Hindlimb muscle (tissue), 1 donor: ENCODE results near the gene ZNF595. TPM values are rescaled to one million over a fixed set of nuclear protein-coding genes. Genes with fewer than 3 reads are reported as not detected.
A peak's percentile ranks its signal among the peaks of the same experiment; 100 is the strongest.
"Not testable (repeated sequence)": the region's sequence is repeated elsewhere in the genome, so short reads cannot be mapped to it uniquely, and the experiment has no call there.

Experiments used
- DNase-seq: peaks from one replicate; pipeline ENCODE4 v3.0.0-alpha.2; 2013
- polyA plus RNA-seq: library from polyadenylated mRNA; unstranded; fragments of 120-200 nt; gene quantifications from one replicate; pipeline ENCODE4 v1.2.1, GENCODE V29; 2013; ENCODE audit not compliant: insufficient read length

Gene ZNF595
- polyA plus RNA-seq, 1 donor: 11.9 TPM

GRCh38 chr4:86559-87324 lies 33.6 kb downstream of the ZNF595 start:
- DNase-seq: not testable (repeated sequence)

- no peak for DNase-seq
Measured at GRCh38 chr4:98386-98785, 45.3 kb downstream of the ZNF595 start.

GRCh38 chr4:99863-100262 lies 46.7 kb downstream of the ZNF595 start:
- no peak for DNase-seq

GRCh38 chr4:107083-107443 lies 53.9 kb downstream of the ZNF595 start:
- no peak for DNase-seq

GRCh38 chr4:107444-108429 lies 54.6 kb downstream of the ZNF595 start:
- no peak for DNase-seq

- no peak for DNase-seq
Measured at GRCh38 chr4:112771-113170, 59.6 kb downstream of the ZNF595 start.

GRCh38 chr4:113732-114131 lies 60.6 kb downstream of the ZNF595 start:
- DNase-seq: no peak

GRCh38 chr4:114149-114548 lies 61.0 kb downstream of the ZNF595 start:
- DNase-seq: no peak

- no peak for DNase-seq
Measured at GRCh38 chr4:116499-116898, 63.4 kb downstream of the ZNF595 start.

- DNase-seq: no peak
Measured at GRCh38 chr4:120616-121015, 67.5 kb downstream of the ZNF595 start.

- DNase-seq: no peak
Measured at GRCh38 chr4:121408-122084, 68.4 kb downstream of the ZNF595 start.

- not testable (repeated sequence) for DNase-seq
Measured at GRCh38 chr4:123922-124274, 70.8 kb downstream of the ZNF595 start.

- peak; percentile 95 for DNase-seq
Measured at GRCh38 chr4:124275-125081, 71.4 kb downstream of the ZNF595 start, which contains the start of gene ZNF718. ZNF718 (plus strand) TSS chr4:124501; CDS start chr4:124671, 170 bp downstream.

GRCh38 chr4:125091-125771 lies 72.1 kb downstream of the ZNF595 start:
- DNase-seq: peak; percentile 4

GRCh38 chr4:125833-126232 lies 72.7 kb downstream of the ZNF595 start:
- DNase-seq: no peak

- no peak for DNase-seq
Measured at GRCh38 chr4:132483-132882, 79.4 kb downstream of the ZNF595 start.

Other genes with a start within 250 kb of the ZNF595 start
- gene ZNF718, start 71.2 kb downstream of the ZNF595 start, polyA plus RNA-seq: 4.1 TPM